SK-N-SH treated with all-trans-retinoic acid at 6 μM for 48 hours (cell line): ENCODE results near the gene CLSTN2.

Experiments
- ATAC-seq: fragments of 200-7000 bp; cut with Tn5 transposase; 3 replicates; pipeline ENCODE4 v1.9.1; 2020; ENCODE audit warnings: mild to moderate bottlenecking, moderate library complexity
- ARNTL ChIP-seq: fragments of 450-650 bp; formaldehyde crosslinking; IDR thresholded peaks from 2 replicates; pipeline ENCODE4 v1.5.0; 2020; ENCODE audit warnings: low read depth, mild to moderate bottlenecking, moderate library complexity, borderline replicate concordance
- BACH2 ChIP-seq: fragments of 250-450 bp; sonication (Bioruptor Pico); IDR thresholded peaks from 2 replicates; pipeline ENCODE4 v1.9.0; 2021; ENCODE audit warnings: mild to moderate bottlenecking, borderline replicate concordance
- CREB5 ChIP-seq: fragments of 250-450 bp; sonication (Bioruptor Pico); IDR thresholded peaks from 2 replicates; pipeline ENCODE4 v1.5.1; 2020; ENCODE audit warnings: low read depth, mild to moderate bottlenecking, moderate library complexity
- CSDC2 ChIP-seq: fragments of 250-450 bp; sonication (Bioruptor Pico); IDR thresholded peaks from 2 replicates; pipeline ENCODE4 v1.5.0; 2020; ENCODE audit warnings: mild to moderate bottlenecking, moderate library complexity
- CSRNP3 ChIP-seq: fragments of 250-450 bp; sonication (Bioruptor Pico); IDR thresholded peaks from 2 replicates; pipeline ENCODE4 v1.5.1; 2021; ENCODE audit warnings: mild to moderate bottlenecking, moderate library complexity
- ESRRG ChIP-seq: fragments of 250-450 bp; sonication (Bioruptor Pico); IDR thresholded peaks from 2 replicates; pipeline ENCODE4 v1.6.1; 2021; ENCODE audit warnings: mild to moderate bottlenecking
- GLIS3 ChIP-seq: fragments of 250-450 bp; sonication (Bioruptor Pico); IDR thresholded peaks from 2 replicates; pipeline ENCODE4 v1.5.0; 2020; ENCODE audit warnings: mild to moderate bottlenecking, moderate library complexity
- ISL1 ChIP-seq: fragments of 250-450 bp; sonication (Bioruptor Pico); IDR thresholded peaks from 2 replicates; pipeline ENCODE4 v2.1.2; 2022; ENCODE audit warnings: mild to moderate bottlenecking, moderate library complexity
- OSR1 ChIP-seq: fragments of 250-450 bp; sonication (Bioruptor Pico); IDR thresholded peaks from 2 replicates; pipeline ENCODE4 v1.8.0; 2022; ENCODE audit warnings: moderate library complexity, mild to moderate bottlenecking, inconsistent platforms
- POU6F1 ChIP-seq: fragments of 250-450 bp; sonication (Bioruptor Pico); IDR thresholded peaks from 2 replicates; pipeline ENCODE4 v1.8.0; 2021; ENCODE audit warnings: low read depth, mild to moderate bottlenecking, moderate library complexity, borderline replicate concordance
- PPARA ChIP-seq: fragments of 250-450 bp; sonication (Bioruptor Pico); IDR thresholded peaks from 2 replicates; pipeline ENCODE4 v1.5.0; 2020; ENCODE audit warnings: mild to moderate bottlenecking, borderline replicate concordance
- SNAI2 ChIP-seq: fragments of 250-450 bp; sonication (Bioruptor Pico); IDR thresholded peaks from 2 replicates; pipeline ENCODE4 v1.5.0; 2020; ENCODE audit warnings: mild to moderate bottlenecking, moderate library complexity
- TCF4 ChIP-seq: fragments of 250-450 bp; sonication (Bioruptor Pico); IDR thresholded peaks from 2 replicates; pipeline ENCODE4 v1.8.0; 2021; ENCODE audit warnings: mild to moderate bottlenecking, moderate library complexity, borderline replicate concordance
- TOX ChIP-seq: fragments of 250-450 bp; sonication (Bioruptor Pico); IDR thresholded peaks from 2 replicates; pipeline ENCODE4 v1.8.0; 2021; ENCODE audit warnings: mild to moderate bottlenecking, moderate library complexity, borderline replicate concordance
- ZC3H10 ChIP-seq: fragments of 250-450 bp; sonication (Bioruptor Pico); IDR thresholded peaks from 2 replicates; pipeline ENCODE4 v1.5.1; 2021; ENCODE audit warnings: mild to moderate bottlenecking, moderate library complexity
- ZFP3 ChIP-seq: fragments of 250-450 bp; sonication (Bioruptor Pico); IDR thresholded peaks from 2 replicates; pipeline ENCODE4 v1.5.0; 2020; ENCODE audit warnings: mild to moderate bottlenecking, moderate library complexity
- ZFP30 ChIP-seq: fragments of 450-650 bp; formaldehyde crosslinking; IDR thresholded peaks from 2 replicates; pipeline ENCODE4 v1.5.0; 2022; ENCODE audit warnings: mild to moderate bottlenecking, moderate library complexity
- ZNF565 ChIP-seq: fragments of 450-650 bp; formaldehyde crosslinking; conservative IDR thresholded peaks from 2 replicates; pipeline ENCODE4 v1.5.0; 2020; ENCODE audit warnings: low read depth, mild to moderate bottlenecking, moderate library complexity
- ZNF70 ChIP-seq: fragments of 450-650 bp; formaldehyde crosslinking; IDR thresholded peaks from 2 replicates; pipeline ENCODE4 v1.5.0; 2020; ENCODE audit warnings: mild to moderate bottlenecking, moderate library complexity
- ZNF8 ChIP-seq: fragments of 450-650 bp; formaldehyde crosslinking; IDR thresholded peaks from 2 replicates; pipeline ENCODE4 v1.5.0; 2020; ENCODE audit warnings: mild to moderate bottlenecking, moderate library complexity
- TF ChIP-seq, protein P1 (sequence below): fragments of 250-450 bp; sonication (Bioruptor Pico); IDR thresholded peaks from 2 replicates; pipeline ENCODE4 v1.5.0; 2020; ENCODE audit warnings: mild to moderate bottlenecking, moderate library complexity

The CLSTN2 gene

DNA sequence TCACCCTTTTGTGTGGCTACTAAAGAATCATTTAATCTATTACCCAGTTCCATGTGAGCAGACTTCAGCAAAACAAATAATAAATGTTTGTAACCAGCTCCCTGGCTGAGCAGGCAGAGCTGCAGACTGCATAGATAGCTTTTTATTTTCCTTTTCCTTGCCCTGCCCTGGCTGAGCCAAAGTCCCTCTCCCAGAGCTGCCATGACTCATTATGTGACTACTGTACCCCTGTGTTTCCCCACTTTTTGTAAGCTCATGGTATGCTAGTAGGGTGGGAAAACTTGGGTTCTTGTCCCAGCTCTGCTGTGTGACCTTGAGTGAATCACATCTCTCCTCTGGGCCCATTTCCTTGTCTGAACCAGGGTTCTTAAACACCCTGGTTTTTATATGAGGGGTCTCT, 127.5 kb downstream of the CLSTN2 start:
- ATAC-seq: no peak
- no peak for TF ChIP-seq BACH2 (CRISPR knock-in tag)
- TF ChIP-seq ZNF565 (CRISPR knock-in tag): no peak
- TF ChIP-seq ESRRG (CRISPR knock-in tag): no peak

- no peak for TF ChIP-seq ISL1 (CRISPR knock-in tag)
- no peak for TF ChIP-seq ZFP3 (CRISPR knock-in tag)
- no peak for TF ChIP-seq PPARA (CRISPR knock-in tag)
- TF ChIP-seq TCF4 (CRISPR knock-in tag): no peak
- TF ChIP-seq, protein P1, sequence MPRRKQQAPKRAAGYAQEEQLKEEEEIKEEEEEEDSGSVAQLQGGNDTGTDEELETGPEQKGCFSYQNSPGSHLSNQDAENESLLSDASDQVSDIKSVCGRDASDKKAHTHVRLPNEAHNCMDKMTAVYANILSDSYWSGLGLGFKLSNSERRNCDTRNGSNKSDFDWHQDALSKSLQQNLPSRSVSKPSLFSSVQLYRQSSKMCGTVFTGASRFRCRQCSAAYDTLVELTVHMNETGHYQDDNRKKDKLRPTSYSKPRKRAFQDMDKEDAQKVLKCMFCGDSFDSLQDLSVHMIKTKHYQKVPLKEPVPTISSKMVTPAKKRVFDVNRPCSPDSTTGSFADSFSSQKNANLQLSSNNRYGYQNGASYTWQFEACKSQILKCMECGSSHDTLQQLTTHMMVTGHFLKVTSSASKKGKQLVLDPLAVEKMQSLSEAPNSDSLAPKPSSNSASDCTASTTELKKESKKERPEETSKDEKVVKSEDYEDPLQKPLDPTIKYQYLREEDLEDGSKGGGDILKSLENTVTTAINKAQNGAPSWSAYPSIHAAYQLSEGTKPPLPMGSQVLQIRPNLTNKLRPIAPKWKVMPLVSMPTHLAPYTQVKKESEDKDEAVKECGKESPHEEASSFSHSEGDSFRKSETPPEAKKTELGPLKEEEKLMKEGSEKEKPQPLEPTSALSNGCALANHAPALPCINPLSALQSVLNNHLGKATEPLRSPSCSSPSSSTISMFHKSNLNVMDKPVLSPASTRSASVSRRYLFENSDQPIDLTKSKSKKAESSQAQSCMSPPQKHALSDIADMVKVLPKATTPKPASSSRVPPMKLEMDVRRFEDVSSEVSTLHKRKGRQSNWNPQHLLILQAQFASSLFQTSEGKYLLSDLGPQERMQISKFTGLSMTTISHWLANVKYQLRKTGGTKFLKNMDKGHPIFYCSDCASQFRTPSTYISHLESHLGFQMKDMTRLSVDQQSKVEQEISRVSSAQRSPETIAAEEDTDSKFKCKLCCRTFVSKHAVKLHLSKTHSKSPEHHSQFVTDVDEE (CRISPR knock-in tag): no peak
- no peak for TF ChIP-seq ZNF70
- no peak for TF ChIP-seq ZC3H10
- TF ChIP-seq ARNTL (CRISPR knock-in tag): no peak
- no peak for TF ChIP-seq ZFP30 (CRISPR knock-in tag)
- no peak for ATAC-seq
Observed at GRCh38 chr3:140067487-140067886, 132.5 kb downstream of the CLSTN2 start.

DNA sequence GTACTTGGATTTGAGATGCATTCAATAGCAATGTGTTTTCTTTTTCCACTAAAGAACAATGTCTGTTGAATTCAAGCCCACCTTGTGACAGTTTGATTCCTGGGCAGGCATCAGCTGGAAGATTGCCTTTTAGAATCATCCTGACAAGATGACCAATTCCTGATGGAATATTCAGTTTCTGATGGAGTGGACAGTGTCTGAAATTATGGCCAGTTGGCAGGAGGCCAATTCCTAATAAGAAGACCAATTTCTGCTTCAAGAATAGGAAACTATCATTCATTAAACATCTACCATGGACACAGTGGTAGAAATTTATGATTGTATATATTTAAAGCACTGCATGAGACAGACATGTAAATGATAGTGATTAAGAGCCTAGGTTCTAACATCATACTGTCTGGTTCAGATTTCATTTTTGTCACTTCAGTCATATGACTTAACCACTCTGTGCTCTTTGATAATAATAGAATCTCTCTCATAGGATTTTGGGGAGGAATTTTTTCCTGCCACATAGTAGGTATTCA, 133.6 kb downstream of the CLSTN2 start:
- TF ChIP-seq ZC3H10: no peak
- no peak for TF ChIP-seq POU6F1 (CRISPR knock-in tag)
- no peak for TF ChIP-seq ZFP3 (CRISPR knock-in tag)
- TF ChIP-seq, all 23 proteins: peak for 0
- ATAC-seq: no peak

DNA sequence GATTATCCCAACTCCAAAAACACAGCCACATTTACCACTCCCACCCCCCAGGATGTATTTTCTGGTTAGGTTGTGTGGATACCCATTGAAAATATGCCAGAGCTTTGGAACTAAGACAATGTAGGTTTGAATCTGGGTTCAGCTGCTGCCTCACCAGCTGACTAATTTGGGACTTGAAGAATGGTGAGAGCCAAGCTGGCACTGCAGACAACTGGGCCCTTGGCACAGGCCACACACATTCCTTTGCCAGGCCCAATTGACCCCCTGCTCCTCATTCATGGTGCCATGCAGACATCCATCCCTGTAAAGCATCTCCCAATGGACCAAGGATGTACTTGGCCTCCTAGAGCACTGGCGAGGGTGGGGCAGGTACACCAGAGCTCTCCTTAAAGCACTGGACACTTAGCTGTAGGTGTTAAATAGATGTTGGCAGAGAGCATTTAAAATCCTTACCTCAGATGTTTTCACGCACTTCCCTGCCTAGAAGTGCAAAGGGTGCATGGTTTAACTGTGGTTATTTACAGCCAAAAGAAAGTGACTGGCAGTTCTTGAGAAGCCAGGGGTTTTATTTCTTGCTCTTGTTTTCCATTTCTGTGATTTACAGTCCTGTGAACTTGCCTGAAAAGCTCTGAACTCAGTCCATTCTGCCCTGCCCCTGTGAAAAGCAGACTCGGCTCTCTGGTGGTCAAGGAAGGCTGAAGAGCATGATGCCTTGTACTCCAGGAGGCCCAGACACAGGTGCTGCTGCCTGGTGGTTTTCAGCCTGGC, 138.5 kb downstream of the CLSTN2 start:
- TF ChIP-seq ZFP30 (CRISPR knock-in tag) (no peak), GLIS3 (CRISPR knock-in tag) (no peak), CSDC2 (CRISPR knock-in tag) (no peak), POU6F1 (CRISPR knock-in tag) (no peak), CSRNP3 (CRISPR knock-in tag) (no peak), TOX (CRISPR knock-in tag) (no peak), ISL1 (CRISPR knock-in tag) (no peak), OSR1 (CRISPR knock-in tag) (no peak), ZFP3 (CRISPR knock-in tag) (no peak), ZNF70 (no peak), ZC3H10 (no peak), CREB5 (CRISPR knock-in tag) (no peak), ARNTL (CRISPR knock-in tag) (no peak), ESRRG (CRISPR knock-in tag) (no peak), TCF4 (CRISPR knock-in tag) (no peak), SNAI2 (no peak), ZNF565 (CRISPR knock-in tag) (no peak), ZNF8 (CRISPR knock-in tag) (no peak), BACH2 (CRISPR knock-in tag) (no peak)
- TF ChIP-seq, protein P1 (CRISPR knock-in tag): no peak
- TF ChIP-seq, all 23 proteins: peak for 0
- ATAC-seq: no peak
